ENCODE results near the gene ZNHIT2.

Gene ZNHIT2

DNA sequence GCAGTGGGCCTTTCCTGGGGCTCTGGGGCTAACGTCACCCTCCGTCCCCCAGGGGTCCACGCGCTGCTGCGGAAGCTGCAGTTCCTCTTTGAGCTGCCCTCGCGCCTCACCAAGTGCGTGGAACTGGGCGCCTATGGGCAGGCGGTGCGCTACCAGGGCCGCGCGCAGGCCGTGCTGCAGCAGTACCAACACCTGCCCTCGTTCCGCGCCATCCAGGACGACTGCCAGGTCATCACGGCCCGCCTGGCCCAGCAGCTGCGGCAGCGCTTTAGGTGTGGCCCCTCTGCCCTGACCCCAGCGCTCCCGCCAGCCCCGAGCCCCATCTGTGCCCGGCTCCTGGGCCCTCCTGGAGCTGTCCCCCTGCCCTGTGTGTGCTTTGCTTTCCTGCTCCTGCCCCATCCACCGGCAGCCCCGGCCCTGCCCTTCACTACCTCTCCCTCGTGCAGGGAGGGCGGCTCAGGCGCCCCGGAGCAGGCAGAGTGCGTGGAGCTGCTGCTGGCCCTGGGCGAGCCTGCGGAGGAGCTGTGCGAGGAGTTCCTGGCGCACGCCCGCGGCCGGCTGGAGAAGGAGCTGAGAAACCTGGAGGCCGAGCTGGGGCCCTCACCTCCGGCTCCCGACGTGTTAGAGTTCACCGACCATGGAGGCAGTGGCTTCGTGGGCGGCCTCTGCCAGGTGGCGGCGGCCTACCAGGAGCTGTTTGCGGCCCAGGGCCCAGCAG lies 9.6 kb downstream of the ZNHIT2 start:
- no peak overlapping the region for H3K4me3 ChIP-seq (ENCODE audit: low read length)
- TF ChIP-seq, protein P1, sequence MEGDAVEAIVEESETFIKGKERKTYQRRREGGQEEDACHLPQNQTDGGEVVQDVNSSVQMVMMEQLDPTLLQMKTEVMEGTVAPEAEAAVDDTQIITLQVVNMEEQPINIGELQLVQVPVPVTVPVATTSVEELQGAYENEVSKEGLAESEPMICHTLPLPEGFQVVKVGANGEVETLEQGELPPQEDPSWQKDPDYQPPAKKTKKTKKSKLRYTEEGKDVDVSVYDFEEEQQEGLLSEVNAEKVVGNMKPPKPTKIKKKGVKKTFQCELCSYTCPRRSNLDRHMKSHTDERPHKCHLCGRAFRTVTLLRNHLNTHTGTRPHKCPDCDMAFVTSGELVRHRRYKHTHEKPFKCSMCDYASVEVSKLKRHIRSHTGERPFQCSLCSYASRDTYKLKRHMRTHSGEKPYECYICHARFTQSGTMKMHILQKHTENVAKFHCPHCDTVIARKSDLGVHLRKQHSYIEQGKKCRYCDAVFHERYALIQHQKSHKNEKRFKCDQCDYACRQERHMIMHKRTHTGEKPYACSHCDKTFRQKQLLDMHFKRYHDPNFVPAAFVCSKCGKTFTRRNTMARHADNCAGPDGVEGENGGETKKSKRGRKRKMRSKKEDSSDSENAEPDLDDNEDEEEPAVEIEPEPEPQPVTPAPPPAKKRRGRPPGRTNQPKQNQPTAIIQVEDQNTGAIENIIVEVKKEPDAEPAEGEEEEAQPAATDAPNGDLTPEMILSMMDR (conservative IDR thresholded peaks at IDR 0.05; ENCODE audit: low read length): no peak
- DNase-seq (ENCODE audit: low read depth): no peak

DNA sequence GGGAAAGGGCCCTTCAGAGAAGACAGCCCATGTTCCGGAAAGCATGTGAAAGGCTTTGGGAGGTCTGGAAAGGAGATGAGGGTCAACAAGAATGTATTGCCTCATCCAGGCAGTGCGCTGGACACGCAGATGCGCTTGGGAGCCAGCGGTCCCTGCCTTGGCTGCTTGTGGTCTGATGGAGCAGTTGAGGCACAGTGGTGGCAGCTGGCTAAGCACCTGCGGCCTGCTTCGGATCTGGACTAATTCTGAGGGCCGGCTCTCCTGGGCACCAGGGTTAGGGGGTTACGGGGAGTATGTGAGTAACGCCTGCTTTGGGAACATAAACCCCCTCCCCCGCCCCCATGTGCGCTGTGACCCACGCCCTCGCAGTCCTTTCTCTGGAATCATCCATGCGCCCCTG lies 10.4 kb downstream of the ZNHIT2 start:
- no peak for DNase-seq (ENCODE audit: low read depth)
- no peak overlapping the region for H3K4me3 ChIP-seq (ENCODE audit: low read length)
- TF ChIP-seq, protein P1 (conservative IDR thresholded peaks at IDR 0.05; ENCODE audit: low read length): no peak

DNA sequence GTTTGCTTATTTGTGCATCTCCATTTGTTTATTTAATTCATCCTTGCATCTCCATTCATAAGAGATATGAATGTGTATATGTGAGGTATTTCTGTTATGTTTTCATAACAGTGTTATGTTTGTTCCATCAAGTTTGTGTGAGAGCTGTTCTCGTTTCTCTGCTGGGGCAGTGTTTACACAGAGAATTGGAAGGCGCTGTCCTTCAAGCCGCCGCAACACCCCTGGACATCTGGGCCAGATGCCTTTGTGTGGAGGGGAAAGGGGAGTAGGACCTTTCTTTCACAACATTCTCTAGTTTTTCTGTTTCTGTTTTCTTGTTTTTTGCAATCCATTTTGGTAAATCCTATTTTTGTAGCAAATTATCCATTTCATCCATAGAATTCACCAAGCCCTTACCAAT lies 12.9 kb downstream of the ZNHIT2 start:
- no peak overlapping the region for H3K4me3 ChIP-seq (ENCODE audit: low read length)

DNA sequence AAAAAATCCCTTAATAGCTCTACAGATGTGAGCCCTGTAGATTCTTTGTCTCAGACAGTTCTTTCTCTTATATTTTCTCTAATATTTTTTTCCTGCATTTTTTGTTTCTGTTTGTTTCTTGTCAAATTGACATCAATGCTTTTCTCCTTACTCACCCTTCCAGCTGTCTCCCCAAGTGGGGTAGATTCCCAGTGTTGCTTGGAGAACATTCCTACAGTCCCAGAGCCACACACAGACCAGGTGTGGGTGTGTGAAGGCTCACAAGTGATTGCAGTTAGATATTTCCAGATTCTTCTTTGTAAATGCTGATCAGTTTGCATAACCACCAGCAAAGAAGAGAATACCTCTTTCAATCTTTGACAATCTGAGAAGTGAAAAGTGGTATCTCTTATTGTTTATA lies 14.0 kb downstream of the ZNHIT2 start:
- TF ChIP-seq, protein P1 (conservative IDR thresholded peaks at IDR 0.05; ENCODE audit: low read length): no peak
- no peak overlapping the region for H3K4me3 ChIP-seq (ENCODE audit: low read length)
- no peak for DNase-seq (ENCODE audit: low read depth)

More for the DNA sequence above, 12.9 kb downstream of the ZNHIT2 start:
- no peak for DNase-seq (ENCODE audit: low read depth)
- TF ChIP-seq, protein P1 (conservative IDR thresholded peaks at IDR 0.05; ENCODE audit: low read length): no peak

DNA sequence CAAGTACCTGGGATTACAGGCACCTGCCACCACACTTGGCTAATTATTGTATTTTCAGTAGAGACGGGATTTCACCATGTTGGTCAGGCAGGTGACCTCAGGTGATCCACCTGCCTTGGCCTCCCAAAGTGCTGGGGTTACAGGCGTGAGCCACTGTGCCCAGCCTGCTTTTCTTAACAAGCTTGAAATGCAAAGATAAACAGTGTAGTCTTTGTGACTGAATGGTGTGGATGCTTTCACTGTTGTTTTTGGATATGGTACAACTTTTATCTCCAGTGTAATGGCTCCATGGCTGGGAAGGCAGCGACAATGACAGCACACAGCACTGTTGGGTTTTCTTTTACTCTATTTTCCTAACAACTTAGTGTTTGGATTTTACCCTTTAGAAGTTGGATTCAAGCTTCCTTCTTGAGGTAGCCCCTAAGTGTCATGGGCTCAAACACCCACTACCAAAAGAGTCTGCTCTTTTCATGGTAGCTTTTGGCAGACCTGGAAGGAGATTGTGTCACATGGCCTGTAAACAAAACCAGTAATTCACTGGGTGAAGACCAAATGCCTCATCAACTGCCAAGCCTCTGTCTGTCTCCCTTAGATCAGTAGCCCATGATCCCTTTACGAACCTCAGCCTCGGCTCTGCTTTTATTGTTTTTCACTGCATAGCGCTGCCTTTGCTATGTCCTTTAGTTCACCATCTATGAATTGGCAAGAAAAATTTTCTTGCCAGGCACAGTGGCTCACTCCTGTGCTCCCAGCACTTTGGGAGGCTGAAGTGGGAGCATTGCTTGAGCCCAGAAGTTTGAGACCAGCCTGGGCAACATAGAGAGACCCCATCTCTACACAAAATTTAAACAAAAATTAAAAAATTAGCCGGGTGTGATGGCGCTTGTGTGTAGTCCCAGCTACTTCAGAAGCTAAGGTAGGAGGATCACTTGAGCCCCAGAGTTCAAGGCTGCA lies 15.1 kb downstream of the ZNHIT2 start:
- no peak overlapping the region for H3K4me3 ChIP-seq (ENCODE audit: low read length)
- no peak for DNase-seq (ENCODE audit: low read depth)
- TF ChIP-seq, protein P1 (conservative IDR thresholded peaks at IDR 0.05; ENCODE audit: low read length): no peak

DNA sequence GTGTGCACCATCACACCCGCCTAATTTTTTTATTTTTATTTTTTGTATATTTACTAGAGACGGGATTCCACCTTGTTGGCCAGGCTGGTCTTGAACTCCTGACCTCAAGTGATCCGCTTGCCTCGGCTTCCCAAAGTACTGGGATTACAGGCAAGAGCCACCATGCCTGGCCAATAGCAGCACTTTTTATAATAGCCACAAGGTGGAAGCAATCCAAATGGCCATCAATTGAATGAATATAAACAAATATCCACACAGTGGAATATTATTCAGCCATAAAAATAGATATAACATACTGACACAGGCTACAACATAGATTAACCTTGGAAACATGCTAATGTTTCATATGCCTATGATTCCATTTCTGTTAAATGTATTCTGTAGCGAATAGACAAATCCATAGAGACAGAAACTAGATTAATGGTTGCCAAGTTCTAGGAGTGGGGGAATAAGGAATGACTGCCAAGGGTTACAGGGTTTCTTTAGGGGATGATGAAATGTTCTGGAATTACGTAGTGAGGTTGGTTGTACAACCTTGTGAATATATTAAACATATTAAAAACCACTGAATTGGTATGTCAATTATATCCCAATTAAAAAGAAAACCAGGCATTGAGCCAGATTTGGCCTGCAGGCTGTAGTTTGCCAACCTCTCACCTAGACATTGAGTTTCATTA lies 16.7 kb downstream of the ZNHIT2 start:
- H3K4me3 ChIP-seq (ENCODE audit: low read length): no peak overlapping the region
- TF ChIP-seq, protein P1 (conservative IDR thresholded peaks at IDR 0.05; ENCODE audit: low read length): no peak
- DNase-seq (ENCODE audit: low read depth): no peak

Measured in AG10803 (cell line).